Activated CD4-positive, alpha-beta memory T cell treated with anti-CD3 and anti-CD28 coated beads, Interleukin-2, amount 10 ng/mL, durations not matched to agents 7 days and 5 days (primary cell): Measurements from ENCODE around the gene AHSG. TPM values are rescaled to one million over a fixed set of nuclear protein-coding genes. Genes with fewer than 3 reads are reported as not detected.
"Not testable (repeated sequence)": the region's sequence is repeated elsewhere in the genome, so short reads cannot be mapped to it uniquely, and the experiment has no call there.

Source experiments
- CTCF ChIA-PET: fragments of 350-600 bp; sonication (Branson Sonifier 250); formaldehyde crosslinking; loops from one replicate; lab custom pipeline; 2021; ENCODE audit warnings: antibody characterized with exemption, inconsistent platforms; lab: Charles Lee
- POLR2A ChIA-PET: fragments of 350-600 bp; sonication (Branson Sonifier 250); formaldehyde crosslinking; loops from one replicate; lab custom pipeline; 2021; ENCODE audit warnings: antibody characterized with exemption; lab: Charles Lee
- DNase-seq: peaks from one replicate; pipeline ENCODE4 v3.0.0-alpha.2; 2020
- H3K27ac Mint-ChIP-seq: one replicate; pipeline ENCODE4 v1.8.0; 2021; ENCODE audit warnings: mild to moderate bottlenecking, mixed read lengths
- H3K27me3 Mint-ChIP-seq: one replicate; pipeline ENCODE4 v1.8.0; 2021; ENCODE audit warnings: mixed read lengths
- H3K36me3 Mint-ChIP-seq: one replicate; pipeline ENCODE4 v1.8.0; 2021; ENCODE audit warnings: low read depth, mixed read lengths
- H3K4me1 Mint-ChIP-seq: one replicate; pipeline ENCODE4 v1.8.0; 2021; ENCODE audit warnings: mixed read lengths
- H3K4me3 Mint-ChIP-seq: one replicate; pipeline ENCODE4 v1.8.0; 2021; ENCODE audit warnings: mild to moderate bottlenecking, mixed read lengths
- H3K9me3 Mint-ChIP-seq: one replicate; pipeline ENCODE4 v1.8.0; 2021; ENCODE audit warnings: mixed read lengths
- total RNA-seq, 2 experiments: library from RNA; stranded (reverse); gene quantifications; one replicate each; pipeline ENCODE4 v1.2.3, GENCODE V29; 2021

Gene AHSG
- total RNA-seq, 2 experiments from 2014 or later: not detected

- no peak overlapping the region for H3K27ac Mint-ChIP-seq
- H3K36me3 Mint-ChIP-seq: peaks cover 77% of the 10 kb centered on the region
- no peaks in the 10 kb centered on the region for H3K27me3 Mint-ChIP-seq
- DNase-seq: no peak
- no peak overlapping the region for H3K4me3 Mint-ChIP-seq
- POLR2A ChIA-PET: interaction anchor here (1.4 kb wide), 1 partner anchor 10 kb away, joined by 9 read pairs; the partner anchor contains the start of gene DNAJB11
- no peaks in the 10 kb centered on the region for H3K9me3 Mint-ChIP-seq
- H3K4me1 Mint-ChIP-seq: peaks cover 6% of the 10 kb centered on the region
- CTCF ChIA-PET: interaction anchor here (8.3 kb wide), 1 partner anchor 35 kb away, joined by 53 read pairs; no protein-coding TSS in a partner anchor
These were observed 32.1 kb upstream of the AHSG start for GRCh38 chr3:186580785-186581184.

- Mint-ChIP-seq H3K4me3 (no peak overlapping the region), H3K4me1 (peaks cover 6% of the 10 kb centered on the region), H3K27me3 (no peaks in the 10 kb centered on the region), H3K27ac (no peak overlapping the region), H3K9me3 (no peaks in the 10 kb centered on the region), H3K36me3 (peaks cover 70% of the 10 kb centered on the region)
- CTCF ChIA-PET: interaction anchor here (8.3 kb wide), 1 partner anchor 33 kb away, joined by 53 read pairs; no protein-coding TSS in a partner anchor
- POLR2A ChIA-PET: interaction anchor here (1.2 to 4.6 kb wide), 2 partner anchors 11 to 15 kb away, joined by 3 to 27 read pairs; partner anchors contain the start of gene DNAJB11
- no peak for DNase-seq
These were observed 30.3 kb upstream of the AHSG start for GRCh38 chr3:186582541-186582940.

DNA sequence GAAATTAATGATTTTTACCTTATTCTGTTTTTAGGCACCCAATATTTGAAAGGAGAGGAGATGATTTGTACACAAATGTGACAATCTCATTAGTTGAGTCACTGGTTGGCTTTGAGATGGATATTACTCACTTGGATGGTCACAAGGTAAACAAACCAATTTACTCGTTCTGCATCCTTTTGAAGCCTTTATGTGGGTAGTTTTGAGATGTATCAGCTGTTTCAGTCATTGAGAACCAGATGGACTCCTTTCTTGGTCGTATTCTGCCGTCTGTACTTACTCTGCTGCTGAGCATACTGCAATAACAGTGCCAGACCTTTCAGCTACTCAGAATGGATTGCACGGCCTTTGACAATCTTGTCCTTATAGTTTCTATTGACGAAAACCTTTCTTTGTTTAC lies 29.0 kb upstream of the AHSG start:
- H3K36me3 Mint-ChIP-seq: peaks cover 60% of the 10 kb centered on the region
- CTCF ChIA-PET: interaction anchor here (0.9 to 8.3 kb wide), 4 partner anchors 28 to 529 kb away, joined by 3 to 53 read pairs (median 4); no protein-coding TSS in a partner anchor
- DNase-seq: no peak
- no peaks in the 10 kb centered on the region for H3K27me3 Mint-ChIP-seq
- H3K4me3 Mint-ChIP-seq: no peak overlapping the region
- POLR2A ChIA-PET: interaction anchor here (1.0 to 4.6 kb wide), 4 partner anchors 12 to 199 kb away, joined by 3 to 27 read pairs (median 3); partner anchors contain the start of gene DNAJB11
- no peaks in the 10 kb centered on the region for H3K9me3 Mint-ChIP-seq
- peaks cover 11% of the 10 kb centered on the region for H3K4me1 Mint-ChIP-seq
- no peak overlapping the region for H3K27ac Mint-ChIP-seq

DNA sequence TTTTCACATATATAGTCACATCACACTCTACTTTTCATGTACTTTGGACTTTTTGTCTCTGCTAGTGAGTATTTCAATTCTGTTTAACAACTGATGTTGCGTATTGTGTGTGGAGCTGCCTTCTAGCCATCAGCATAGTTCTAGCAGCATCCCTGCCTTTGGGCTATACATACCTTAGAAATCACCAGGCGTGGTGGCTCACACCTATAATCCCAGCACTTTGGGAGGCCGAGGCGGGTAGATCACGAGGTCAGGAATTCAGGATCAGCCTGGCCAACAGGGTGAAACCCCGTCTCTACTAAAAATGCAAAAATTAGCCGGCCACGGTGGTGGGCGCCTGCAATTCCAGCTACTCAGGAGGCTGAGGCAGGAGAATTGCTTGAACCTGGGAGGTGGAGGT lies 26.6 kb upstream of the AHSG start:
- not testable (repeated sequence) for H3K9me3 Mint-ChIP-seq, H3K4me3 Mint-ChIP-seq, H3K27ac Mint-ChIP-seq, H3K27me3 Mint-ChIP-seq, DNase-seq
- POLR2A ChIA-PET: interaction anchor here (1.3 to 4.6 kb wide), 2 partner anchors 15 to 198 kb away, joined by 4 to 27 read pairs; partner anchors contain the start of gene DNAJB11
- peaks cover 47% of the 10 kb centered on the region for H3K36me3 Mint-ChIP-seq
- H3K4me1 Mint-ChIP-seq: peaks cover 28% of the 10 kb centered on the region
- CTCF ChIA-PET: interaction anchor here (1.4 to 8.3 kb wide), 2 partner anchors 30 to 643 kb away, joined by 3 to 53 read pairs; no protein-coding TSS in a partner anchor

DNA sequence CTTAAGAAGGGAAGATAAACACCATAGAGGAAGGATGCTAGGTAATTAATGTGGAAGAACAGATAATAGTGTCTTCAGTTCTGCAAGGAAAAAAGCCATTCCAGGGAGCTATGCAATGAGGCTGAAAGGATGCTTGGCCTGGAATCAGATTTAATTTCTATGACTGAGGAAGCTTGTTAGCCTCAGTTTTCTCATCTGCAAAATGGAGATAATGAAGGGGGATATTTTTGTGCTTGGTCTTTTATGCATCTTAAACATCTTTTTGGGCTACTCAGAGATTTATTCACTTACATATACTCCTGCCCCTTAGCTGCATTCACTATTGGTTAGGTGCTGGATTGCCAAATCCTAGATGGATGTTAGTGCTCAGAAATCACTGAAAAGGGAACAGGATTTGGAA lies 25.7 kb upstream of the AHSG start:
- ChIA-PET POLR2A (interaction anchor here (0.6 to 2.3 kb wide), 4 partner anchors 8 to 197 kb away, joined by 3 to 6 read pairs (median 4); partner anchors contain the start of genes DNAJB11 and TBCCD1), CTCF (interaction anchor here (1.2 to 8.3 kb wide), 3 partner anchors 26 to 644 kb away, joined by 3 to 53 read pairs (median 3); partner anchors contain the start of gene AHSG)
- Mint-ChIP-seq H3K36me3 (peaks cover 38% of the 10 kb centered on the region), H3K4me1 (peaks cover 28% of the 10 kb centered on the region), H3K4me3 (no peak overlapping the region), H3K9me3 (no peaks in the 10 kb centered on the region), H3K27me3 (peaks cover 2% of the 10 kb centered on the region), H3K27ac (no peak overlapping the region)
- no peak for DNase-seq

DNA sequence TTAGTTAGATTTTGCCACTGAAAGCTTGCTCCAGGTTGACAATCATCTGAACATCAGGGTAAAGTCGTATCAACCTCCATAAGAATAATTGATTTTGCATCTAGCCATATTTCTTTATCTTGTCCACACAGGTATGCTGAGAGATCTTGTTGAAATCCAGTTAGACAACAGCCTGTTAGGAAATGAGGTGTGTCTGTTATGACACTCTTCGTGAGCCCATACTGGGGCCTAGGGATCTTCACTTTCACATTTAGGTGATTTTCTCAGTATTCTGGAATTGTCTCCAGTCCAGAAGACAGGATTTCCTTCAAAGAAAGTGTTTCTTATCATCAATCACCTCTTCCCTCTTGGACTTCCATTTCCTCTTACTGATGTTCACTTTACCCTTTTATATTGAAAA lies 24.2 kb upstream of the AHSG start:
- no peaks in the 10 kb centered on the region for H3K9me3 Mint-ChIP-seq
- ChIA-PET CTCF (interaction anchor here (5.3 to 8.3 kb wide), 2 partner anchors 27 kb away, joined by 38 to 53 read pairs; no protein-coding TSS in a partner anchor), POLR2A (interaction anchor here (1.5 to 2.7 kb wide), 3 partner anchors 18 to 195 kb away, joined by 5 to 9 read pairs (median 6); partner anchors contain the start of genes DNAJB11, EIF4A2 and TBCCD1)
- no peak overlapping the region for H3K27ac Mint-ChIP-seq
- H3K4me3 Mint-ChIP-seq: no peak overlapping the region
- H3K36me3 Mint-ChIP-seq: peaks cover 25% of the 10 kb centered on the region
- H3K4me1 Mint-ChIP-seq: peaks cover 24% of the 10 kb centered on the region
- H3K27me3 Mint-ChIP-seq: peaks cover 2% of the 10 kb centered on the region
- DNase-seq: no peak

- Mint-ChIP-seq H3K27me3 (peaks cover 2% of the 10 kb centered on the region), H3K27ac (no peak overlapping the region), H3K36me3 (peaks cover 22% of the 10 kb centered on the region), H3K4me1 (peaks cover 24% of the 10 kb centered on the region), H3K4me3 (no peak overlapping the region), H3K9me3 (no peaks in the 10 kb centered on the region)
- CTCF ChIA-PET: interaction anchor here (5.3 kb wide), 1 partner anchor 27 kb away, joined by 38 read pairs; no protein-coding TSS in a partner anchor
- POLR2A ChIA-PET: interaction anchor here (1.5 to 2.7 kb wide), 3 partner anchors 19 to 195 kb away, joined by 5 to 9 read pairs (median 6); partner anchors contain the start of genes DNAJB11, EIF4A2 and TBCCD1
- DNase-seq: no peak
These were observed 23.7 kb upstream of the AHSG start for GRCh38 chr3:186589121-186589520.

GRCh38 chr3:186589856-186590579 lies 22.8 kb upstream of the AHSG start:
- Mint-ChIP-seq H3K4me3 (no peak overlapping the region), H3K9me3 (no peaks in the 10 kb centered on the region), H3K4me1 (peaks cover 24% of the 10 kb centered on the region), H3K36me3 (peaks cover 13% of the 10 kb centered on the region), H3K27me3 (peaks cover 2% of the 10 kb centered on the region), H3K27ac (no peak overlapping the region)
- POLR2A ChIA-PET: interaction anchor here (0.6 to 2.7 kb wide), 4 partner anchors 20 to 194 kb away, joined by 3 to 9 read pairs (median 6); partner anchors contain the start of genes DNAJB11, EIF4A2 and TBCCD1
- CTCF ChIA-PET: interaction anchor here (0.9 to 5.3 kb wide), 3 partner anchors 20 to 259 kb away, joined by 3 to 38 read pairs (median 3); no protein-coding TSS in a partner anchor
- no peak for DNase-seq

GRCh38 chr3:186590580-186591295 lies 22.1 kb upstream of the AHSG start:
- Mint-ChIP-seq H3K9me3 (no peaks in the 10 kb centered on the region), H3K4me3 (no peak overlapping the region), H3K27ac (no peak overlapping the region), H3K27me3 (peaks cover 2% of the 10 kb centered on the region), H3K36me3 (peaks cover 6% of the 10 kb centered on the region), H3K4me1 (peaks cover 24% of the 10 kb centered on the region)
- POLR2A ChIA-PET: interaction anchor here (0.6 to 2.7 kb wide), 5 partner anchors 21 to 193 kb away, joined by 3 to 9 read pairs (median 3); partner anchors contain the start of genes DNAJB11 and TBCCD1
- DNase-seq: no peak
- CTCF ChIA-PET: interaction anchor here (0.9 to 5.3 kb wide), 3 partner anchors 19 to 258 kb away, joined by 3 to 38 read pairs (median 3); no protein-coding TSS in a partner anchor

GRCh38 chr3:186592682-186593081 lies 20.2 kb upstream of the AHSG start:
- DNase-seq: no peak
- no peak overlapping the region for H3K4me3 Mint-ChIP-seq
- H3K36me3 Mint-ChIP-seq: no peaks in the 10 kb centered on the region
- ChIA-PET CTCF (interaction anchor here (5.3 kb wide), 1 partner anchor 23 kb away, joined by 38 read pairs; no protein-coding TSS in a partner anchor), POLR2A (no interaction called here)
- no peaks in the 10 kb centered on the region for H3K9me3 Mint-ChIP-seq
- no peak overlapping the region for H3K27ac Mint-ChIP-seq
- peaks cover 24% of the 10 kb centered on the region for H3K4me1 Mint-ChIP-seq
- H3K27me3 Mint-ChIP-seq: peaks cover 2% of the 10 kb centered on the region

DNA sequence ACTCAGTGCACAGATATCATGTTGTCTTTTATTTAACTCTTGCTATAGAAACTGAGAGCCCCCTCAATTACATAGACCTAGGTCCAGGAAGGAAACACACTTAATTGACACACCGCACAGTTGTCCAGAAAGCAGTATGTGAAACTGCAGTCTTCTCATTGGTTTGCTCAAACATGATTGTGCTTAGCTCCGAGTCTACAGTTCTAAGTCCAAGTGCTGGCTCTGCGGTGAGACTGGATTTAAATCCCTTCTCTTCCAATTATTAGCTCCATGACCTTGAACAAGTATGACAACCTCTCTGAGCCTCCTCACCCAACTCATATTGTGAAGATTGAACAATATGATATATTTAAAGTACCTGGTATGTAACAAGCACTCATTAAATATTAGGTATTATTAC lies 19.0 kb upstream of the AHSG start:
- Mint-ChIP-seq H3K27ac (no peak overlapping the region), H3K36me3 (no peaks in the 10 kb centered on the region), H3K4me3 (no peak overlapping the region), H3K27me3 (peaks cover 5% of the 10 kb centered on the region), H3K4me1 (peaks cover 17% of the 10 kb centered on the region), H3K9me3 (no peaks in the 10 kb centered on the region)
- CTCF ChIA-PET: interaction anchor here (5.3 kb wide), 1 partner anchor 22 kb away, joined by 38 read pairs; no protein-coding TSS in a partner anchor
- DNase-seq: no peak
- POLR2A ChIA-PET: no interaction called here

DNA sequence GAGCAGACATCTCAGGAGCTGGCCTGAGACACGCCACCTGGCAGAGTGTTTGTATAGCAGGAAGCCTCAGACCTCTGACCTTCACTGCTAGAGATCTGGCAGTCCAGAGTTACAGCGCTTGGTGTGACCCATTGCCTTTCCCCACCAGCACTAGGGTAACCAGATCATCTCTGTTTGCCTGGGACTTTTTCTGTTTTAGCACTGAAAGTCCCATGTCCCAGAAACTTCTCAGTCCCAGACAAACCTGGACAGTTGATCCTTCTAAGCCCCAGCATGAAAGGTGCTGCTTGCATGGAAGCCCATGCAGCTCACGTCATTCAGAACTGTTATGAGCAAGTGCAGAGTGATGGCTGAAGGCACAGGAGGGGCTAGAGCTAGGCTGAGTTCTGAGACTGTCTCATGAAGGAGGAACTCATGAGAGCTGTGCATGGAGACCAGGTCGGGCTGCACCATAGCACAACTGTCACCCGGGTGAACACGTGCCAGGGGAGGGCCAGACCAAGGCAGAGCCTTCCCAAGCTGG lies 18.2 kb upstream of the AHSG start:
- no peak for DNase-seq
- Mint-ChIP-seq H3K4me1 (peaks cover 12% of the 10 kb centered on the region), H3K9me3 (no peaks in the 10 kb centered on the region), H3K27ac (no peak overlapping the region), H3K4me3 (no peak overlapping the region), H3K36me3 (no peaks in the 10 kb centered on the region), H3K27me3 (peaks cover 5% of the 10 kb centered on the region)
- ChIA-PET POLR2A (no interaction called here), CTCF (no interaction called here)
